Smooth muscle cell (in vitro differentiated cells): ENCODE results near the gene ERAL1. TPM values are rescaled to one million over a fixed set of nuclear protein-coding genes. Genes with fewer than 3 reads are reported as not detected.

Experiments
- DNase-seq: peaks from one replicate; lab custom pipeline; 2025; ENCODE audit not compliant: unreplicated experiment; lab: John Stamatoyannopoulos, UW
- H2AFZ ChIP-seq: fragments of 200-600 bp; sonication (generic); 2 replicates; pipeline ENCODE4 v1.6.0; 2016; ENCODE audit warnings: antibody characterized with exemption, low read depth, mild to moderate bottlenecking
- H3F3A ChIP-seq: fragments of 200-600 bp; sonication (generic); 2 replicates; pipeline ENCODE4 v1.6.0; 2017; ENCODE audit warnings: antibody characterized with exemption, low read depth
- H3K27ac ChIP-seq: fragments of 200-600 bp; sonication (generic); 2 replicates; pipeline ENCODE4 v1.5.1; 2016; ENCODE audit warnings: low read depth, mild to moderate bottlenecking
- H3K27me3 ChIP-seq: fragments of 200-600 bp; sonication (generic); 2 replicates; pipeline ENCODE4 v1.6.1; 2016; ENCODE audit warnings: low read depth, mild to moderate bottlenecking
- H3K36me3 ChIP-seq: fragments of 200-600 bp; sonication (generic); 2 replicates; pipeline ENCODE4 v1.5.1; 2016; ENCODE audit warnings: low read depth
- H3K4me1 ChIP-seq: fragments of 200-600 bp; sonication (generic); 2 replicates; pipeline ENCODE4 v1.5.1; 2016; ENCODE audit warnings: low read depth
- H3K4me2 ChIP-seq: fragments of 200-600 bp; sonication (generic); 2 replicates; pipeline ENCODE4 v1.6.0; 2016; ENCODE audit warnings: mild to moderate bottlenecking
- H3K4me3 ChIP-seq: fragments of 200-600 bp; sonication (generic); 2 replicates; pipeline ENCODE4 v1.5.1; 2016; ENCODE audit warnings: mild to moderate bottlenecking
- H3K79me2 ChIP-seq: fragments of 200-600 bp; sonication (generic); 2 replicates; pipeline ENCODE4 v1.6.0; 2016; ENCODE audit warnings: low read depth, mild to moderate bottlenecking
- H3K9ac ChIP-seq: fragments of 200-600 bp; sonication (generic); 2 replicates; pipeline ENCODE4 v1.6.0; 2016; ENCODE audit warnings: low read depth
- H3K9me3 ChIP-seq: fragments of 200-600 bp; sonication (generic); replicated peaks from 2 replicates; pipeline ENCODE4 v1.5.1; 2016; ENCODE audit warnings: low read depth
- H4K20me1 ChIP-seq: fragments of 200-600 bp; sonication (generic); 2 replicates; pipeline ENCODE4 v1.6.0; 2016; ENCODE audit warnings: low read depth
- CTCF ChIP-seq: fragments of 200-600 bp; sonication (generic); IDR thresholded peaks from 2 replicates; pipeline ENCODE4 v1.5.1; 2017; ENCODE audit warnings: borderline replicate concordance, mild to moderate bottlenecking, antibody characterized with exemption; ENCODE audit not compliant: insufficient read depth, poor library complexity, severe bottlenecking
- WGBS: methylation state at CpG from one replicate; pipeline ENCODE4 v1.1.7; 2016; ENCODE audit warnings: low lambda C conversion rate; 5-methylcytosine and 5-hydroxymethylcytosine counted together
- polyA plus RNA-seq: library from polyadenylated mRNA; unstranded; fragments of >200 nt; fragmentation: Nextera tagmentation; extraction: Ambion mirVana; gene quantifications from 2 replicates; pipeline ENCODE4 v1.2.1, GENCODE V29; 2016
- total RNA-seq: library from RNA; depleted of rRNA; stranded (reverse); fragments of >200 nt; gene quantifications from 2 replicates; pipeline ENCODE4 v1.2.3, GENCODE V29; 2014

The ERAL1 gene
- total and polyA plus RNA-seq, 2 experiments from 2014 or later: 30.0 to 59.3 TPM

- Histone ChIP-seq H3K27me3 (no peaks in the 10 kb centered on the region), H3K79me2 (no peaks in the 10 kb centered on the region), H3K27ac (no peak overlapping the region), H3F3A (no peaks in the 10 kb centered on the region), H2AFZ (no peak overlapping the region), H3K9ac (no peak overlapping the region), H3K4me2 (no peak overlapping the region), H4K20me1 (no peaks in the 10 kb centered on the region), H3K4me1 (no peaks in the 10 kb centered on the region), H3K9me3 (no peaks in the 10 kb centered on the region), H3K4me3 (no peak overlapping the region), H3K36me3 (no peaks in the 10 kb centered on the region)
- DNase-seq: no peak
- no peak for TF ChIP-seq CTCF
- WGBS: 95% methylated on average over 10 of the region's 10 CpGs
These were observed 25.7 kb downstream of the ERAL1 start for GRCh38 chr17:28880572-28880945.

GRCh38 chr17:28881533-28882056 lies 26.8 kb downstream of the ERAL1 start:
- Histone ChIP-seq H3K9me3 (no peaks in the 10 kb centered on the region), H2AFZ (no peak overlapping the region), H3K4me2 (no peak overlapping the region), H4K20me1 (no peaks in the 10 kb centered on the region), H3K36me3 (no peaks in the 10 kb centered on the region), H3K9ac (no peak overlapping the region), H3K4me3 (no peak overlapping the region), H3K27me3 (no peaks in the 10 kb centered on the region), H3K27ac (no peak overlapping the region), H3K79me2 (no peaks in the 10 kb centered on the region), H3K4me1 (no peaks in the 10 kb centered on the region), H3F3A (no peaks in the 10 kb centered on the region)
- WGBS: 95% methylated on average over 17 of the region's 17 CpGs
- TF ChIP-seq CTCF: no peak
- DNase-seq: no peak

GRCh38 chr17:28882154-28882895 lies 27.5 kb downstream of the ERAL1 start:
- H3K27ac ChIP-seq: no peak overlapping the region

More at GRCh38 chr17:28882154-28882895, 27.5 kb downstream of the ERAL1 start:
- Histone ChIP-seq H3K9me3 (no peaks in the 10 kb centered on the region), H3K27me3 (no peaks in the 10 kb centered on the region), H2AFZ (no peak overlapping the region), H3K9ac (no peak overlapping the region), H3K4me1 (no peaks in the 10 kb centered on the region), H3F3A (no peaks in the 10 kb centered on the region), H3K4me2 (no peak overlapping the region), H3K79me2 (no peaks in the 10 kb centered on the region), H3K4me3 (no peak overlapping the region), H4K20me1 (no peaks in the 10 kb centered on the region), H3K36me3 (no peaks in the 10 kb centered on the region)
- WGBS: 96% methylated on average over 18 of the region's 18 CpGs
- no peak for DNase-seq
- TF ChIP-seq CTCF: no peak
